ENCODE measurements around the gene MCM6.

The MCM6 gene

GRCh38 chr2:135863233-135863632 is 13.0 kb downstream of the MCM6 start:
- DNase-seq (ENCODE audit: low spot score), result no peak

DNA sequence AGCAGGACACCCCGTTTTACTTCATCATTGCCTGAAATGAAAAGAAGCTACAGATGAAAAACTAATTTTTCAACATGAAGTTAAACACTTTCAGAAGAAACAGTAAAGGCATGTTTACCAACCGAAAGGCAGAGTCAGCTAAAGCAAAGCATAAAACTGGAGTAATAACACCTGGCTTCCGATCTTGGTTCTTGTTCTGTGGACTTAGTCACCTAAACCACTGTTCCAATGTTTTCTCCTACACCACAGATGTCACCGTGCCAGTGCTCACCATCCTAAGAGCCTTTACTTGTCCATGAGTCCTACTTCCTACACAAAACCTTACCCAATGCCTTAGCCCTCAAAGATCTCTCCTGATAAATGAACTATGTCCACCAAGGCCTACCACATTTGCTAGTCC is 13.5 kb downstream of the MCM6 start:
- DNase-seq (ENCODE audit: low spot score), result no peak

GRCh38 chr2:135853401-135853800 is 22.8 kb downstream of the MCM6 start:
- DNase-seq (ENCODE audit: low spot score), result no peak

- no peak for DNase-seq (ENCODE audit: low spot score)
Measured at GRCh38 chr2:135851858-135852257, 24.4 kb downstream of the MCM6 start.

DNA sequence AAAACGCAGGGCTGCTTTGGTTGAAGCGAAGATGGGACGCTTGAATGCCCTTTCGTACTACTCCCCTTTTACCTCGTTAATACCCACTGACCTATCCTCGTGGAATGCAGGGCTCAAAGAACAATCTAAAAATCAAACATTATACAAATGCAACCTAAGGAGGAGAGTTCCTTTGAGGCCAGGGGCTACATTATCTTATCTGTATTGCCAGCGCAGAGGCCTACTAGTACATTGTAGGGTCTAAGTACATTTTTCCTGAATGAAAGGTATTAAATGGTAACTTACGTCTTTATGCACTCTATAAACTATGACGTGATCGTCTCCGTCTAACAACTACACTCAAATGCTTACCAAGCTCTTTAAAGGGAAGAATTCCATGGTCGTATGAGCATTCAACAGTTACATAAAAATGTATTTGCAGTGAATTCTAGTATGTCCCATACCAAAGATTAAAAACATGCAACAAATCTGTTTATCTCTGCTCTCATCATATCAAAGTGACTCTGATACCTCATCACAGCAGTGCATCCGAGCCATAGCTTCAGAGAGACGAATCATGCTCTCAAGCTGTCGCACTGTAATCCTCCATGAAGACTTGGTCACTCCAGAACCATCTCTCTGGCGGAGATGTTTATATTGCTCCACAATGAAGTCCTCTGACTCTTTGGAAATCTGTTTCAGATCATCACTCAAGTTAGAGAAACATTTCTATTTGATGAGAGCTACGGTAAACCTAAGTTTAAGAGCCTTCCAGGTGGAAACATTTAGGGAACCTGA is 25.2 kb downstream of the MCM6 start:
- no peak for DNase-seq (ENCODE audit: low spot score)

- DNase-seq (ENCODE audit: low spot score), result no peak
Measured at GRCh38 chr2:135849087-135849486, 27.2 kb downstream of the MCM6 start.

DNA sequence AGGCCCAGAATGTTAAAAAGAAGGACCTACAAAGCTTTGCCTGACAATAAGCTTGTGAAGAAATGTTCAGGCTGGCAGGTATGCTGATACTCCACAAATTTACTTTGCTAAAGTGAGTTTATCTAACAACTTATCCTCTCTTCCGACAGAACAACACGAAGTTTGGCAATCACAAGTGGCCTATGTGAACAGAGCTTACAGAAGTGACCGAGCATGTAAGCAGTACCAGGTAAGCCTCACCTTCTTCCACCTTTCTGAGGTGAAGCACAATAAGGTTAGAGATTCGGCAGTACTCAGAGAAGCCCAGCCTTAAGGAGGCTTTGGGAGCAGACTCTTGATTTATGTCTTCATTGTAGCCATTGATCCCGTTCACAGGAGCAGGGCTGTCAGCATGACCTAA is 30.2 kb downstream of the MCM6 start:
- DNase-seq (ENCODE audit: low spot score), result no peak

DNA sequence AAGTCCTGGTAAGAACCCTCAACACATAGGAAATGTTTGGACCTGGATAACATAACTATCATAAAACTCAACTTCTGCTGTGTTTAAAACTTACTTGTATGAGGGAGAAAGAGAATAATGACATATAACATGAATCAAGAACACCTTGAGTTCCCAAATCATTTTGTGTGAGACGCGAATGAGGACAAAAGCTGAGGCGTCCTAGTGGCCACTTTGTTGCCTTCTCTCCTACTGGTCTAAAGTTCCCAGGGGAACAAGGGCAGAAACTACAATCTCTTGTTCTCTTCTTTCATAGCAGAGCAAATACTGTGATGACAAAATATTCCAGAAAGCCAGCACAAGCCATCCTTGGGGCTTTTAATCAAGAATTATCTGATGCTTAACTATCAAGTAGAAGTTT is 31.0 kb downstream of the MCM6 start:
- DNase-seq (ENCODE audit: low spot score), result no peak

DNA sequence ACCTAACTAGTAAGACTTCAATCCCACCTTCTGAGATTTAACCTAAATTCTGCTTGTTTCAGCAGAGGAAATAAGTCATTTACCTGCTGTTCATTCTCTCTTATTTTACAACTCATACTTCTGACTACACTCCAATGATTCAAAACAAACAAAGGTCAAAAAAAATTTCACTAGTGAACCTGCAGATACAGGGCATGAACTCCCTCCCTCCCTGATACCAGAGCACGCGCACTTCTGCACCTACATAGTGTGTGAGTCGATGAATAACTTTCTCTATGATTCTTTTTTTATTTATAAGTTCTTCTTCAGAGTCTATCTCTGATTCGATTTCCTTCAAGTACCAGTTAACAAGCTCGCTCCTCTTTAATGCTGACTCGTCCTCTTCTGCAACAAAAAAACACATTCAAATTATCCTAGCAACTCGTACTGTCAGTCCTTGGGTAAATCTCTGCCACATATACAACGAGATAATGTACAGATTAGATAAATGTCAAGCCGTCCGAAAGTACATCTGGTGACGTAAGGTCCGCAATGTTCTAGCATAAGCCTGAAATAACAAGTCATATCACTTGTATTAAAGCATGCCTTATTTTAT is 31.8 kb downstream of the MCM6 start:
- DNase-seq (ENCODE audit: low spot score), result no peak

GRCh38 chr2:135843671-135844070 is 32.6 kb downstream of the MCM6 start:
- no peak for DNase-seq (ENCODE audit: low spot score)

GRCh38 chr2:135840601-135841000 is 35.6 kb downstream of the MCM6 start:
- peak; percentile 47 for DNase-seq (ENCODE audit: low spot score)

- DNase-seq (ENCODE audit: low spot score), result no peak
Measured at GRCh38 chr2:135839713-135840112, 36.5 kb downstream of the MCM6 start.

DNA sequence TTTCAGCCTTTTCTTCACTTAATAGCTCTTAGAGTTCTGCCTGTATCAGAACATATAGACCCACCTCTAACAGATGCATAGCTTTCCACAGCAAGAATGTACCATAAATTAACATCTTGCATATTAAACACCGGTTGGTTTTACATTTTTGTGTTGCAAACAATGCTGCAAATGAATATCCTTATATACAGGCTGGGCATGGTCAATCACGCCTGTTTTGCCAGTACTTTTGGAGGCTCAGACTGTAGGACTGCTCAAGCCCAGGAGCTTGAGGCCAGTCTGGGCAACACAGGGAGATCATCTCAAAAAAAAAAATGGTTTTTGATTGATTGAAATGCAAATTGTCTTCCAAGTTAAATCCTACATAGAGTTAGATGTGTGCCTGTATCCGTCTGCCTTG is 37.7 kb downstream of the MCM6 start:
- DNase-seq (ENCODE audit: low spot score), result no peak

- no peak for DNase-seq (ENCODE audit: low spot score)
Measured at GRCh38 chr2:135836596-135837270, 39.5 kb downstream of the MCM6 start, which contains the start of gene LCT. TSS of gene LCT (minus strand) at chr2:135837184. CDS start at chr2:135837169, 15 bp downstream.

- no peak for DNase-seq (ENCODE audit: low spot score)
Measured at GRCh38 chr2:135832891-135833290, 43.4 kb downstream of the MCM6 start.

GRCh38 chr2:135831180-135831812 is 44.9 kb downstream of the MCM6 start:
- no peak for DNase-seq (ENCODE audit: low spot score)

- DNase-seq (ENCODE audit: low spot score), result no peak
Measured at GRCh38 chr2:135829378-135830135, 46.7 kb downstream of the MCM6 start.

GRCh38 chr2:135826544-135826943 is 49.7 kb downstream of the MCM6 start:
- DNase-seq (ENCODE audit: low spot score), result no peak

- DNase-seq (ENCODE audit: low spot score), result no peak
Measured at GRCh38 chr2:135825550-135826176, 50.6 kb downstream of the MCM6 start.

DNA sequence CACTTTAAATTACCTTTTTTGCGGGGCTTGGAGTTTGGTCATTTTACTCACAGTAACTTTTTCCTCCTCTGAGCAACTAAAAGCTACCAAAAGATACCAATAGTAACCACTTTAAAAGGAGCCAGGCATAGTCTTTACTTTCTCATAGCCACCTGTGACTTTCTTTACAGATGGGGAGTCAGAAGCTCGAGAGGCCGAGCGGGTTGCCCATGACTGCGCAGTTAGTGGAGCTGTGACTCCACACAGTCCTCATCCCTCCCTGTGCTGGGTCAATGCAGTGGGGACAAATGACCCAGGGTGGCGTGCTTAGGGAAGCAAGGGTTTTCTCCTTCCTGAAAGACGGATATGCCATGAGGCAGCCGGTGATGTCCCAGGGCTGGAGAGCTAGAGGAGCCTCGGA is 51.1 kb downstream of the MCM6 start:
- no peak for DNase-seq (ENCODE audit: low spot score)

- no peak for DNase-seq (ENCODE audit: low spot score)
Measured at GRCh38 chr2:135822855-135823254, 53.4 kb downstream of the MCM6 start.

DNA sequence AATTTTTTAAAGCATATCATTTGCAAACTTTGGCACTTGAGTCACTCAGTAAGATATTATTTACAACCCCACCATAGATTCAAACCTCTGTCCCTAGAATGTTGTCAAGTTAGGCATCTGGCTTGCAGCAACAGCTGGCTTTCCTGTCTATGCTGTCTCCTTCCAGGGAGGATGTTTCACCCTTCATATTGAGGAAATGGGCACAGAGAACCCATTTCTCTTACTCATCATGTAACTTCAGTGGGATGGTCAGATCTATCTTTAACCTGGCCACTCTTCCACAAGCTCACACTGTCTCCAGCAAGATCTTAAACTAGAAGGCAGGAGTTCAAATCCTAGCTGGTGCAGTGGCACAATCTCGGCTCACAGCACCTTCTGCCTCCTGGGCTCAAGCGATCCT is 55.1 kb downstream of the MCM6 start:
- no peak for DNase-seq (ENCODE audit: low spot score)

All from kidney capillary endothelial cell (primary cell).